GM21381 (cell line): ENCODE measurements around the gene SNX24.
"Not testable (repeated sequence)": the region's sequence is repeated elsewhere in the genome, so short reads cannot be mapped to it uniquely, and the experiment has no call there.

Experiments
- ATAC-seq: cut with Tn5 transposase; IDR thresholded peaks from one replicate; pipeline ENCODE4 v1.9.1; 2021; ENCODE audit warnings: mild to moderate bottlenecking, moderate library complexity; ENCODE audit not compliant: unreplicated experiment

SNX24 gene

GRCh38 chr5:122959740-122960445 is 114.5 kb downstream of the SNX24 start:
- ATAC-seq: no peak

- no peak for ATAC-seq
Measured at GRCh38 chr5:122963305-122963704, 117.9 kb downstream of the SNX24 start.

GRCh38 chr5:122965111-122965510 is 119.7 kb downstream of the SNX24 start:
- ATAC-seq: no peak

GRCh38 chr5:122967085-122967484 is 121.7 kb downstream of the SNX24 start:
- no peak for ATAC-seq

- peak; percentile 94 for ATAC-seq
Measured at GRCh38 chr5:122967625-122968024, 122.2 kb downstream of the SNX24 start.

- not testable (repeated sequence) for ATAC-seq
Measured at GRCh38 chr5:122968056-122968455, 122.6 kb downstream of the SNX24 start.

- ATAC-seq: no peak
Measured at GRCh38 chr5:122971333-122971732, 125.9 kb downstream of the SNX24 start.

- no peak for ATAC-seq
Measured at GRCh38 chr5:122972877-122973276, 127.5 kb downstream of the SNX24 start.

GRCh38 chr5:122973759-122974158 is 128.3 kb downstream of the SNX24 start:
- not testable (repeated sequence) for ATAC-seq

GRCh38 chr5:122974251-122974650 is 128.8 kb downstream of the SNX24 start:
- ATAC-seq: not testable (repeated sequence)

- ATAC-seq: no peak
Measured at GRCh38 chr5:122977319-122977718, 131.9 kb downstream of the SNX24 start.

GRCh38 chr5:122978068-122978467 is 132.7 kb downstream of the SNX24 start:
- ATAC-seq: no peak

GRCh38 chr5:122978644-122979297 is 133.4 kb downstream of the SNX24 start:
- ATAC-seq: no peak

GRCh38 chr5:122981846-122982245 is 136.4 kb downstream of the SNX24 start:
- ATAC-seq: no peak

GRCh38 chr5:122982376-122982775 is 137.0 kb downstream of the SNX24 start:
- ATAC-seq: no peak

- no peak for ATAC-seq
Measured at GRCh38 chr5:122984425-122984824, 139.0 kb downstream of the SNX24 start.

GRCh38 chr5:122985006-122985700 is 139.7 kb downstream of the SNX24 start:
- no peak for ATAC-seq

- peak; percentile 92 for ATAC-seq
Measured at GRCh38 chr5:122985954-122986721, 140.7 kb downstream of the SNX24 start.

GRCh38 chr5:122996091-122996490 is 150.7 kb downstream of the SNX24 start:
- no peak for ATAC-seq

- no peak for ATAC-seq
Measured at GRCh38 chr5:122997294-122997693, 151.9 kb downstream of the SNX24 start.

GRCh38 chr5:122999947-123000563 is 154.6 kb downstream of the SNX24 start:
- ATAC-seq: peak; percentile 79
